Breast epithelium (tissue), 4 donors: ENCODE measurements around the gene SH2D1A. TPM values are rescaled to one million over a fixed set of nuclear protein-coding genes. Genes with fewer than 3 reads are reported as not detected.

ENCODE experiments used
- DNase-seq, 2 donors: peaks; one replicate each; pipeline ENCODE4 v3.0.0-alpha.2; 2019; ENCODE audit warnings: low spot score in 2 of 2
- H3K27ac ChIP-seq, 2 donors: fragments of 200-600 bp; sonication (generic) in 1 of 2; one replicate each; pipeline ENCODE4 v1.5.1; 2016 to 2019; ENCODE audit warnings: mild to moderate bottlenecking in 1 of 2
- H3K27me3 ChIP-seq, 2 donors: fragments of 200-600 bp; sonication (generic) in 1 of 2; one replicate each; pipeline versions ENCODE4 v1.5.1 to v1.6.0; 2017 to 2019; ENCODE audit warnings: control low read depth in 1 of 2, mild to moderate bottlenecking in 1 of 2
- H3K36me3 ChIP-seq: fragments of 200-600 bp; one replicate; pipeline ENCODE4 v1.5.1; 2019
- H3K4me1 ChIP-seq, 2 donors: fragments of 200-600 bp; sonication (generic); one replicate each; pipeline ENCODE4 v1.5.1; 2016 to 2019; ENCODE audit warnings: control low read depth in 1 of 2
- H3K4me3 ChIP-seq, 3 donors: fragments of 200-600 bp; sonication (generic); 1 replicate in 2 of 3; 2 replicates in 1 of 3; pipeline ENCODE4 v1.5.1; 2016 to 2019; ENCODE audit warnings: mild to moderate bottlenecking in 3 of 3, moderate library complexity in 2 of 3
- H3K9me3 ChIP-seq, 2 donors: fragments of 200-600 bp; sonication (generic) in 1 of 2; one replicate each; pipeline ENCODE4 v1.5.1; 2016 to 2019; ENCODE audit warnings: control low read depth in 1 of 2
- CTCF ChIP-seq, 3 donors: fragments of 450-650 bp; IDR thresholded peaks; one replicate each; pipeline ENCODE4 v1.5.1; 2016 to 2017; ENCODE audit warnings: antibody characterized with exemption in 3 of 3, mild to moderate bottlenecking in 3 of 3, moderate library complexity in 3 of 3
- POLR2A ChIP-seq: fragments of 450-650 bp; IDR thresholded peaks from one replicate; pipeline ENCODE4 v1.6.1; 2016; ENCODE audit warnings: antibody characterized with exemption, mild to moderate bottlenecking, moderate library complexity
- POLR2AphosphoS5 ChIP-seq, 3 donors: sonication (generic); formaldehyde crosslinking; IDR thresholded peaks; one replicate each; pipeline ENCODE4 v1.6.1; 2017; ENCODE audit warnings: antibody characterized with exemption in 3 of 3
- intact Hi-C: fragments of 100-400 bp; cut with DNase I; formaldehyde crosslinking; loops from one replicate; pipeline ENCODE4 v1.15.1; 2023; ENCODE audit warnings: low total_unique reads
- total RNA-seq, 3 donors: library from RNA; depleted of rRNA; stranded (reverse); fragments of >200 nt; gene quantifications; one replicate each; pipeline ENCODE4 v1.1.0, GENCODE V29; 2016

The SH2D1A gene
- total RNA-seq, 3 donors from 2014 or later = 0.64 to 2.0 (median 0.88) TPM

GRCh38 chrX:124348885-124349453 is 2.6 kb downstream of the SH2D1A start:
- H3K36me3 ChIP-seq = no peaks in the 10 kb centered on the region
- intact Hi-C loops = no loop called here

DNA sequence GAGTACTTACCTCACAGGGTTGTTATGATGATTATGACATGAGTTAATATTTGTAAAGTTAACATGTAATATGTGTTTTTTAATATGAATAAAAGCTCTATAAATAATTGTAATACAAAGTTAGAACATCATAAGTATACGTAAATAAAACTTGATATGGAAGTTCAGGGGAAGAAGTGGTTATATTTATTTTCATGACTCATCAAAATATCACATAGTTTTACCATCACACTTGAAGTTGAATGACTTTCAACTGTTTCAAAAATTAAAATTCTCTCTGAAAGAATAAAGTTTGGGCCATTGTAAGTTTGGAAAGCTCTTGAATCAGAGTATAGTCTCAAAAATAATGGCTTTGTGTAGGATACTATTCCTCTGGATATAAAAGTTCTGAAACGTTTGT is 8.3 kb downstream of the SH2D1A start:
- Histone ChIP-seq H3K4me1 (no peaks in the 10 kb centered on the region), H3K9me3 (no peaks in the 10 kb centered on the region), H3K36me3 (no peaks in the 10 kb centered on the region), H3K4me3 (no peak overlapping the region), H3K27ac (no peak overlapping the region), H3K27me3 (no peaks in the 10 kb centered on the region)
- no peak for DNase-seq
- TF ChIP-seq POLR2A (no peak), CTCF (IDR thresholded peaks at IDR 0.05) (no peak), POLR2AphosphoS5 (IDR thresholded peaks at IDR 0.05) (no peak)
- intact Hi-C loops = no loop called here

More at GRCh38 chrX:124348885-124349453, 2.6 kb downstream of the SH2D1A start:
- TF ChIP-seq CTCF (IDR thresholded peaks at IDR 0.05) (no peak), POLR2A (no peak), POLR2AphosphoS5 (IDR thresholded peaks at IDR 0.05) (no peak)
- Histone ChIP-seq H3K27ac (no peak overlapping the region), H3K9me3 (no peaks in the 10 kb centered on the region), H3K27me3 (peaks cover 0 to 8% of the 10 kb centered on the region in 2 donors), H3K4me3 (no peak overlapping the region), H3K4me1 (no peaks in the 10 kb centered on the region)
- DNase-seq = no peak

DNA sequence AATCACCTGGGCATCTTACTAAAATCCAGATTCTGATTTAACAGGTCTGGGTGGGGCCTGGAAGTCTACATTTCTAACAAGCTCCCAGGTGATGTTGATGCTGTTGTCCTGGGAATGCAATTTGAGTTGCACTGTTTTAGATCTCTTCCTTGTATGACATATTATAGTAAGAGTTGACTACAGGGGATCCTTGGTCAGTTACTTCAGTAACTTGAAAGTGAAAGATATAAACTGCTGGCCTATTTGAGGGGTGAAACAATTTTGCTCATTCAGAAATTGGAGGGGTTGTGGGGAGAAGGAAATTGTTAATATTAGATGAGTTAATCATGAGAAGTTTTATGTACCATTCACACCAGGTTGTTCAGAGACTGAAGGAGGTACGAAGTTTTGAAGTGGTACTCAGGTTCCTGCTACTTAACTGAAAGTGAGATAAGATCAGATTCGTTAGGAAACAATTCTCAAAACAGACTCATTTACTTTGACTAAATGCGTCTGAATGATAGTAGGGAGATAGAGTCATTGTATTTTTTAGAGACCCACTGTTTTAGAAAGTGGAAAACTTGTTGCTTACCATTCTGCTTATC is 12.5 kb downstream of the SH2D1A start:
- Histone ChIP-seq H3K4me1 (no peaks in the 10 kb centered on the region), H3K36me3 (no peaks in the 10 kb centered on the region), H3K9me3 (no peaks in the 10 kb centered on the region), H3K4me3 (no peak overlapping the region), H3K27ac (no peak overlapping the region), H3K27me3 (peaks cover 0 to 2% of the 10 kb centered on the region in 2 donors)
- TF ChIP-seq POLR2AphosphoS5 (IDR thresholded peaks at IDR 0.05) (no peak), CTCF (IDR thresholded peaks at IDR 0.05) (no peak), POLR2A (no peak)
- intact Hi-C loops = no loop called here
- DNase-seq = no peak

DNA sequence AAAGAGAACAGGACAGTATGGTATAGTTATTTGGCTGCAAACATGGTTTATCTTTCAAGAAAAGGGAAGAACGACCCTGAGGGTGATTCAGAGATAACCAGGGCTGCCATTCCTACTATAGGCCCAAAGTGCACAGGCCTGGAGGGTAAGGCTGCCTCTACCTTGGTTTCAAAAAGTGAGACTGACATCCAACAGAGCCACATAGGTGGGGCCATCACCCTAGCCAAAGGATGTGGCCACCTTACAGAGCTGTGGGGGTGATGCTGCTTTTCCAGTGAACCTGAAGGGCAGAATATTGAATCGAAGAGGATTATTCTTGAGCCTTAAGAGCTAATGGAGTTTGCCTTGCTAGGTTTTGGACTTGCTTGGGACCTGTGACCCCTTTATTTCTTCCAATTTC is 15.7 kb downstream of the SH2D1A start:
- Histone ChIP-seq H3K4me3 (no peak overlapping the region), H3K4me1 (no peaks in the 10 kb centered on the region), H3K9me3 (no peaks in the 10 kb centered on the region), H3K27me3 (peaks cover 0 to 6% of the 10 kb centered on the region in 2 donors), H3K27ac (no peak overlapping the region), H3K36me3 (no peaks in the 10 kb centered on the region)
- intact Hi-C loops = no loop called here
- no peak for DNase-seq
- TF ChIP-seq POLR2AphosphoS5 (IDR thresholded peaks at IDR 0.05) (no peak), POLR2A (no peak)

DNA sequence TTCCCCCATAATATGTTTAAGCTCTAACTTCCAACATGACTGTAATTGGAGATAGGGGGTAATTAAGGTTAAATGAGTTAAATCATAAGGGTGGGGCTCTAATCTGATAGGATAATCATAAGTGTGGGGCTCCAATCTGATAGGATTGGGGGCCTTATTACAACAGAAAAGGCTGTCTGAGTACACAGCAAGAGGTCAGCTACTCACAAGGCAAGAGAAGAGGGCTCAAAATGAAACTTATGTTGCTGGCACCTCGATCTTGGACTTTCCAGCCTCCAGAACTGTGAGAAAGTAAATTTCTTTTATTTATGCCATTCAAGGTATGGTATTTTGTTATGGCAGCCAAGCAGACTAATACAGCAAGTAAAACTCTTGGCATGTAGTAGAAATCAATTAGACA is 16.4 kb downstream of the SH2D1A start:
- H3K4me3 ChIP-seq = no peak overlapping the region
- no peaks in the 10 kb centered on the region for H3K36me3 ChIP-seq
- H3K9me3 ChIP-seq = no peaks in the 10 kb centered on the region
- no peak overlapping the region for H3K27ac ChIP-seq
- H3K27me3 ChIP-seq = peaks cover 0 to 6% of the 10 kb centered on the region in 2 donors
- intact Hi-C loops = no loop called here
- TF ChIP-seq POLR2A (no peak), POLR2AphosphoS5 (IDR thresholded peaks at IDR 0.05) (no peak), CTCF (IDR thresholded peaks at IDR 0.05) (no peak)
- no peaks in the 10 kb centered on the region for H3K4me1 ChIP-seq
- no peak for DNase-seq
